Measurements from ENCODE around the gene CHIT1. TPM values are rescaled to one million over a fixed set of nuclear protein-coding genes. Genes with fewer than 3 reads are reported as not detected.

CHIT1 gene
- polyA plus RNA-seq, 1 of the 3 experiments (the other 2 are of a cell fraction) = not detected

DNA sequence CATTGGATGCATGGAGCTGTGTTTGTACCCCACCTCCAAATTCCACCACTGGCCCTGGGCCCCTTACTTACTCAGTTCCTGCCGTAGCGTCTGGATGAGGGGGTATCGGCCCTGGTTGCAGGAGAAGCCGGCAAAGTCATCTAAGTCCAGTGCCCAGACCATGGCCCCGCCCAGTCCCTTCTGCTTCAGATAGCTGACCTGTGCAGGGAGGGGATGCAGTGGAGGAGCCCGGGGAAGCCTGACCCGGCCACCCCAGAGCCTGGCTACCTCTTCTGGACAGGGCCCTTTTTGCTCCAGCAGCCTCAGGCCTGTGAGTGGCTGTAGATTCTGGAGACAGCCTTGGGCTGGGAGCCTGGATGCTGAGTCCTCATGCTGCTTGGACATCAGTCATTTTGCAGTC is 11.8 kb downstream of the CHIT1 start (continued):
- TF ChIP-seq, protein P1, sequence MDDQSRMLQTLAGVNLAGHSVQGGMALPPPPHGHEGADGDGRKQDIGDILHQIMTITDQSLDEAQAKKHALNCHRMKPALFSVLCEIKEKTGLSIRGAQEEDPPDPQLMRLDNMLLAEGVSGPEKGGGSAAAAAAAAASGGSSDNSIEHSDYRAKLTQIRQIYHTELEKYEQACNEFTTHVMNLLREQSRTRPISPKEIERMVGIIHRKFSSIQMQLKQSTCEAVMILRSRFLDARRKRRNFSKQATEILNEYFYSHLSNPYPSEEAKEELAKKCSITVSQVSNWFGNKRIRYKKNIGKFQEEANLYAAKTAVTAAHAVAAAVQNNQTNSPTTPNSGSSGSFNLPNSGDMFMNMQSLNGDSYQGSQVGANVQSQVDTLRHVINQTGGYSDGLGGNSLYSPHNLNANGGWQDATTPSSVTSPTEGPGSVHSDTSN (IDR thresholded peaks at IDR 0.05) = no peak
- TF ChIP-seq RXRA (IDR thresholded peaks at IDR 0.05; ENCODE audit: borderline replicate concordance, low read depth) = no peak
- no peak for TF ChIP-seq GATA2 (CRISPR knock-in tag; IDR thresholded peaks at IDR 0.05)
- no peak for TF ChIP-seq MEF2A (IDR thresholded peaks at IDR 0.05; ENCODE audit: borderline replicate concordance, low read depth)
- no peak for TF ChIP-seq CHD2 (IDR thresholded peaks at IDR 0.05; ENCODE audit: low read length, partially characterized antibody)
- TF ChIP-seq RCOR1 (IDR thresholded peaks at IDR 0.05; ENCODE audit: low read length) = no peak

DNA sequence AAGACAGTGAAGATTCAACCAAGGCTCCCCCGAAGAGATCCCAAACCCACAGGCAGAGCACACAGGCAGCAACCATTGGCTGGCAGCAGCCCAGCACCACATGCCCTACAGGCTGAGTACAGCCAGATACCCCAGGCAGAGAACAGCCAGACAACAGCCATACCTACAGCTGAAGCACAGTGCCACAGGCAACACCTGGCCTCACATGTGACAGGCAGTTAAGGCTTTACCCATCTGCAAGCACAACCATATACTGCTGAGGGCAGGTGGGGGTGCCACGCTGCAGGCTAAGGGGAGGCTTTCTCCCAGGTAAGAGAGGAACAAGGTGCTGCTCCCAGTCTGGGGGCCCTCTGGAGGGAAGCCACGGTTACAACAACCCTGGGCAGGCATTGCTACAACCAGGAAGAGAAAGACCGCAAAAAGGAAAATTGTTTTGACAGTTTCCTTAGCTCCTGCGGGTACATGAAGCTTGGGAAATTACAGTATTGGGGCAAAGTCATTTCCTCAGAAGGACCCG is 12.3 kb downstream of the CHIT1 start:
- H3K4me3 ChIP-seq (ENCODE audit: low read depth in 2 of 2, low read length in 1 of 2) = no peak overlapping the region
- ChIA-PET CTCF (interaction anchor here (0.7 to 23.6 kb wide), 32 partner anchors 9 to 271 kb away, joined by 3 to 602 read pairs (median 10); partner anchors contain the start of genes ADORA1, MYBPH and PPFIA4), POLR2A (interaction anchor here (2.2 kb wide), 1 partner anchor 99 kb away, joined by 12 read pairs; no protein-coding TSS in a partner anchor)

GRCh38 chr1:203216274-203217138 is 13.0 kb downstream of the CHIT1 start:
- H3K4me1 ChIP-seq (ENCODE audit: control insufficient read depth in 1 of 2, insufficient read depth in 2 of 2, low read depth in 1 of 2, low read length in 1 of 2) = peaks cover 0 to 2% of the 10 kb centered on the region in 2 experiments; a peak in 1 of 4 replicates
- POLR2A ChIA-PET = interaction anchor here (1.0 to 2.2 kb wide), 2 partner anchors 99 to 180 kb away, joined by 3 to 12 read pairs; no protein-coding TSS in a partner anchor
- 30% methylated on average over 14 of the region's 19 CpGs for WGBS (ENCODE audit: low lambda C conversion rate)
- peaks cover 18% of the 10 kb centered on the region for H3K27me3 ChIP-seq (ENCODE audit: insufficient read depth)
- peak; percentile 74 for DNase-seq
- H4K20me1 ChIP-seq (ENCODE audit: insufficient read depth) = no peaks in the 10 kb centered on the region
- no peaks in the 10 kb centered on the region for H3K9me3 ChIP-seq
- H3K4me2 ChIP-seq = no peak overlapping the region
- no peak overlapping the region for H2AFZ ChIP-seq (ENCODE audit: low read depth)
- H3K79me2 ChIP-seq (ENCODE audit: insufficient read depth) = no peaks in the 10 kb centered on the region
- no peaks in the 10 kb centered on the region for H3F3A ChIP-seq (replicated peaks; ENCODE audit: insufficient read depth)
- TF ChIP-seq JUND (IDR thresholded peaks at IDR 0.05) (no peak), CTCF (IDR thresholded peaks at IDR 0.05) (peak; percentile 79), EZH2phosphoT487 (IDR thresholded peaks at IDR 0.05; ENCODE audit: borderline replicate concordance, low read depth) (no peak), RAD21 (IDR thresholded peaks at IDR 0.05; ENCODE audit: low read length) (peak; percentile 94), MXI1 (IDR thresholded peaks at IDR 0.05; ENCODE audit: low read depth, low read length) (peak; percentile 43; the same call in 1 of the 2 replicates), NRF1 (IDR thresholded peaks at IDR 0.05; ENCODE audit: low read depth, low read length) (no peak), SMC3 (IDR thresholded peaks at IDR 0.05; ENCODE audit: low read depth, low read length) (peak; percentile 93), MAX (IDR thresholded peaks at IDR 0.05; ENCODE audit: low read depth) (peak; percentile 92), REST (IDR thresholded peaks at IDR 0.05; ENCODE audit: low read depth, low read length) (no peak)
- H3K27ac ChIP-seq (ENCODE audit: low read depth in 2 of 2, low read length in 1 of 2) = no peak overlapping the region
- no peak overlapping the region; a peak in 1 of 4 replicates for H3K4me3 ChIP-seq (ENCODE audit: low read depth in 2 of 2, low read length in 1 of 2)
- H3K36me3 ChIP-seq (replicated peaks in 1 of 2; ENCODE audit: control insufficient read depth in 1 of 2, insufficient read depth in 2 of 2, low read length in 1 of 2) = no peaks in the 10 kb centered on the region
- H3K9ac ChIP-seq = no peak overlapping the region
- CTCF ChIA-PET = interaction anchor here (0.5 to 23.6 kb wide), 66 partner anchors 10 to 1362 kb away, joined by 3 to 602 read pairs (median 6); partner anchors contain the start of genes ADORA1, CHIT1, MYBPH and PPFIA4
- no peaks in the 10 kb centered on the region for H3K9me2 ChIP-seq

More for the DNA sequence above, 12.3 kb downstream of the CHIT1 start:
- Histone ChIP-seq H3F3A (replicated peaks; ENCODE audit: insufficient read depth) (no peaks in the 10 kb centered on the region), H3K4me2 (no peak overlapping the region), H2AFZ (ENCODE audit: low read depth) (no peak overlapping the region), H3K9me2 (no peaks in the 10 kb centered on the region), H3K27me3 (ENCODE audit: insufficient read depth) (peaks cover 18% of the 10 kb centered on the region), H3K9ac (no peak overlapping the region), H4K20me1 (ENCODE audit: insufficient read depth) (no peaks in the 10 kb centered on the region), H3K4me1 (ENCODE audit: control insufficient read depth in 1 of 2, insufficient read depth in 2 of 2, low read depth in 1 of 2, low read length in 1 of 2) (peaks cover 0 to 2% of the 10 kb centered on the region in 2 experiments; a peak in 1 of 4 replicates), H3K79me2 (ENCODE audit: insufficient read depth) (no peaks in the 10 kb centered on the region), H3K9me3 (no peaks in the 10 kb centered on the region), H3K36me3 (replicated peaks in 1 of 2; ENCODE audit: control insufficient read depth in 1 of 2, insufficient read depth in 2 of 2, low read length in 1 of 2) (no peaks in the 10 kb centered on the region), H3K27ac (ENCODE audit: low read depth in 2 of 2, low read length in 1 of 2) (no peak overlapping the region)
- WGBS (ENCODE audit: low lambda C conversion rate) = 55% methylated on average over 6 of the region's 6 CpGs
- TF ChIP-seq FOSL2 (IDR thresholded peaks at IDR 0.05; ENCODE audit: borderline replicate concordance, low read depth) = no peak
- no peak for TF ChIP-seq EZH2phosphoT487 (IDR thresholded peaks at IDR 0.05; ENCODE audit: borderline replicate concordance, low read depth)
- peak; percentile 25; the same call in 1 of the 2 replicates for TF ChIP-seq SMC3 (IDR thresholded peaks at IDR 0.05; ENCODE audit: low read depth, low read length)
- TF ChIP-seq EP300 (IDR thresholded peaks at IDR 0.05; ENCODE audit: borderline replicate concordance in 1 of 2, low read depth in 1 of 2, low read length in 1 of 2) = no peak
- TF ChIP-seq RCOR1 (IDR thresholded peaks at IDR 0.05; ENCODE audit: low read length) = no peak
- DNase-seq = no peak
